ENCODE data around the gene CACFD1.

DNA sequence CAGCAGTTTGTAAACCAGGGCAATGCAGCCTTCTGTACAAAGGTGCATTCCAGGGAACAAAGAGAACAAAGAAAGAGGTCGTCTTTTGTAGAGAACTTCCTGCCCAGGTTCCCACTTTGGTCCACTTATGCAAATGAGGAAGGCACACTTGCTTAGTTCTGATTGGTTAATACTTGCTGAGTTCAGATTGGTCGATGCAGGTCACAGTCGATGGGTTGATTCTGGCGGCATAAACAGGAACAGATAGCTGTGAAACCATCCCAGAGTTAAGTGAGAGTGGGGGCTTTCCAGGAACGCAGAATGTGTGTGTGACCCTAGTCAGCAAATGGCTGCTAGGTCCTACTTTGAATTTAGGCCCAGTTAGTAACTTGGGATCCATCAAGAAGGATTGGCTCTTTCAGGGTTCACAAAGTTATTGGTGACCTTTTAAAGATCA, 39.4 kb upstream of the CACFD1 start:
- TF ChIP-seq ETV6 (IDR thresholded peaks at IDR 0.05; ENCODE audit: borderline replicate concordance in 1 of 2, low read depth in 2 of 2, low read length in 1 of 2) (no peak), ETV6 (CRISPR knock-in tag; IDR thresholded peaks at IDR 0.05; ENCODE audit: borderline replicate concordance) (no peak), CREB1 (IDR thresholded peaks at IDR 0.05) (no peak), CREB1 (CRISPR knock-in tag; IDR thresholded peaks at IDR 0.05) (no peak), CTBP1 (IDR thresholded peaks at IDR 0.05; ENCODE audit: borderline replicate concordance) (no peak), MEF2A (IDR thresholded peaks at IDR 0.05; ENCODE audit: control insufficient read depth, low read depth, low read length) (no peak), ZNF586 (CRISPR knock-in tag; conservative IDR thresholded peaks at IDR 0.05) (no peak), ZNF3 (CRISPR knock-in tag; IDR thresholded peaks at IDR 0.05) (no peak), RFX5 (IDR thresholded peaks at IDR 0.05; ENCODE audit: low read depth, low read length) (no peak), NFE2L1 (tag; IDR thresholded peaks at IDR 0.05; ENCODE audit: borderline replicate concordance, low read depth) (no peak)
- TF ChIP-seq, protein P1, sequence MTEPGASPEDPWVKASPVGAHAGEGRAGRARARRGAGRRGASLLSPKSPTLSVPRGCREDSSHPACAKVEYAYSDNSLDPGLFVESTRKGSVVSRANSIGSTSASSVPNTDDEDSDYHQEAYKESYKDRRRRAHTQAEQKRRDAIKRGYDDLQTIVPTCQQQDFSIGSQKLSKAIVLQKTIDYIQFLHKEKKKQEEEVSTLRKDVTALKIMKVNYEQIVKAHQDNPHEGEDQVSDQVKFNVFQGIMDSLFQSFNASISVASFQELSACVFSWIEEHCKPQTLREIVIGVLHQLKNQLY (CRISPR knock-in tag; conservative IDR thresholded peaks at IDR 0.05), result no peak
- TF ChIP-seq, protein P2, sequence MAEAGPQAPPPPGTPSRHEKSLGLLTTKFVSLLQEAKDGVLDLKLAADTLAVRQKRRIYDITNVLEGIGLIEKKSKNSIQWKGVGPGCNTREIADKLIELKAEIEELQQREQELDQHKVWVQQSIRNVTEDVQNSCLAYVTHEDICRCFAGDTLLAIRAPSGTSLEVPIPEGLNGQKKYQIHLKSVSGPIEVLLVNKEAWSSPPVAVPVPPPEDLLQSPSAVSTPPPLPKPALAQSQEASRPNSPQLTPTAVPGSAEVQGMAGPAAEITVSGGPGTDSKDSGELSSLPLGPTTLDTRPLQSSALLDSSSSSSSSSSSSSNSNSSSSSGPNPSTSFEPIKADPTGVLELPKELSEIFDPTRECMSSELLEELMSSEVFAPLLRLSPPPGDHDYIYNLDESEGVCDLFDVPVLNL (CRISPR knock-in tag; IDR thresholded peaks at IDR 0.05; ENCODE audit: low read depth), result no peak
- TF ChIP-seq, protein P3, sequence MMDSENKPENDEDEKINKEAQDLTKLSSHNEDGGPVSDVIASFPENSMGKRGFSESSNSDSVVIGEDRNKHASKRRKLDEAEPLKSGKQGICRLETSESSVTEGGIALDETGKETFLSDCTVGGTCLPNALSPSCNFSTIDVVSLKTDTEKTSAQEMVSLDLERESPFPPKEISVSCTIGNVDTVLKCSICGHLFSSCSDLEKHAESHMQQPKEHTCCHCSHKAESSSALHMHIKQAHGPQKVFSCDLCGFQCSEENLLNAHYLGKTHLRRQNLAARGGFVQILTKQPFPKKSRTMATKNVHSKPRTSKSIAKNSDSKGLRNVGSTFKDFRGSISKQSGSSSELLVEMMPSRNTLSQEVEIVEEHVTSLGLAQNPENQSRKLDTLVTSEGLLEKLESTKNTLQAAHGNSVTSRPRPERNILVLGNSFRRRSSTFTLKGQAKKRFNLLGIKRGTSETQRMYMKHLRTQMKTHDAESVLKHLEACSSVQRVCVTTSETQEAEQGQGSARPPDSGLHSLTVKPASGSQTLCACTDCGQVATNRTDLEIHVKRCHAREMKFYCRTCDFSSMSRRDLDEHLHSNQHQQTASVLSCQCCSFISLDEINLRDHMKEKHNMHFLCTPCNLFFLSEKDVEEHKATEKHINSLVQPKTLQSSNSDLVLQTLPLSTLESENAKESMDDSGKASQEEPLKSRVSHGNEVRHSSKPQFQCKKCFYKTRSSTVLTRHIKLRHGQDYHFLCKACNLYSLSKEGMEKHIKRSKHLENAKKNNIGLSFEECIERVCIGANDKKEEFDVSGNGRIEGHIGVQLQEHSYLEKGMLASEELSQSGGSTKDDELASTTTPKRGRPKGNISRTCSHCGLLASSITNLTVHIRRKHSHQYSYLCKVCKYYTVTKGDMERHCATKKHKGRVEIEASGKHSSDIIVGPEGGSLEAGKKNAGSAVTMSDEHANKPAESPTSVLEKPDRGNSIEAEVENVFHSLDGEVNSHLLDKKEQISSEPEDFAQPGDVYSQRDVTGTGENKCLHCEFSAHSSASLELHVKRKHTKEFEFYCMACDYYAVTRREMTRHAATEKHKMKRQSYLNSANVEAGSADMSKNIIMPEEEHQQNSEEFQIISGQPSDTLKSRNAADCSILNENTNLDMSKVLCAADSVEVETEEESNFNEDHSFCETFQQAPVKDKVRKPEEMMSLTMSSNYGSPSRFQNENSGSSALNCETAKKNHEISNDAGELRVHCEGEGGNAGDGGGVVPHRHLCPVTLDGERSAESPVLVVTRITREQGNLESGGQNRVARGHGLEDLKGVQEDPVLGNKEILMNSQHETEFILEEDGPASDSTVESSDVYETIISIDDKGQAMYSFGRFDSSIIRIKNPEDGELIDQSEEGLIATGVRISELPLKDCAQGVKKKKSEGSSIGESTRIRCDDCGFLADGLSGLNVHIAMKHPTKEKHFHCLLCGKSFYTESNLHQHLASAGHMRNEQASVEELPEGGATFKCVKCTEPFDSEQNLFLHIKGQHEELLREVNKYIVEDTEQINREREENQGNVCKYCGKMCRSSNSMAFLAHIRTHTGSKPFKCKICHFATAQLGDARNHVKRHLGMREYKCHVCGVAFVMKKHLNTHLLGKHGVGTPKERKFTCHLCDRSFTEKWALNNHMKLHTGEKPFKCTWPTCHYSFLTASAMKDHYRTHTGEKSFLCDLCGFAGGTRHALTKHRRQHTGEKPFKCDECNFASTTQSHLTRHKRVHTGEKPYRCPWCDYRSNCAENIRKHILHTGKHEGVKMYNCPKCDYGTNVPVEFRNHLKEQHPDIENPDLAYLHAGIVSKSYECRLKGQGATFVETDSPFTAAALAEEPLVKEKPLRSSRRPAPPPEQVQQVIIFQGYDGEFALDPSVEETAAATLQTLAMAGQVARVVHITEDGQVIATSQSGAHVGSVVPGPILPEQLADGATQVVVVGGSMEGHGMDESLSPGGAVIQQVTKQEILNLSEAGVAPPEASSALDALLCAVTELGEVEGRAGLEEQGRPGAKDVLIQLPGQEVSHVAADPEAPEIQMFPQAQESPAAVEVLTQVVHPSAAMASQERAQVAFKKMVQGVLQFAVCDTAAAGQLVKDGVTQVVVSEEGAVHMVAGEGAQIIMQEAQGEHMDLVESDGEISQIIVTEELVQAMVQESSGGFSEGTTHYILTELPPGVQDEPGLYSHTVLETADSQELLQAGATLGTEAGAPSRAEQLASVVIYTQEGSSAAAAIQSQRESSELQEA (IDR thresholded peaks at IDR 0.05; ENCODE audit: low read depth), result no peak
- TF ChIP-seq, protein P4, sequence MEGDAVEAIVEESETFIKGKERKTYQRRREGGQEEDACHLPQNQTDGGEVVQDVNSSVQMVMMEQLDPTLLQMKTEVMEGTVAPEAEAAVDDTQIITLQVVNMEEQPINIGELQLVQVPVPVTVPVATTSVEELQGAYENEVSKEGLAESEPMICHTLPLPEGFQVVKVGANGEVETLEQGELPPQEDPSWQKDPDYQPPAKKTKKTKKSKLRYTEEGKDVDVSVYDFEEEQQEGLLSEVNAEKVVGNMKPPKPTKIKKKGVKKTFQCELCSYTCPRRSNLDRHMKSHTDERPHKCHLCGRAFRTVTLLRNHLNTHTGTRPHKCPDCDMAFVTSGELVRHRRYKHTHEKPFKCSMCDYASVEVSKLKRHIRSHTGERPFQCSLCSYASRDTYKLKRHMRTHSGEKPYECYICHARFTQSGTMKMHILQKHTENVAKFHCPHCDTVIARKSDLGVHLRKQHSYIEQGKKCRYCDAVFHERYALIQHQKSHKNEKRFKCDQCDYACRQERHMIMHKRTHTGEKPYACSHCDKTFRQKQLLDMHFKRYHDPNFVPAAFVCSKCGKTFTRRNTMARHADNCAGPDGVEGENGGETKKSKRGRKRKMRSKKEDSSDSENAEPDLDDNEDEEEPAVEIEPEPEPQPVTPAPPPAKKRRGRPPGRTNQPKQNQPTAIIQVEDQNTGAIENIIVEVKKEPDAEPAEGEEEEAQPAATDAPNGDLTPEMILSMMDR (IDR thresholded peaks at IDR 0.05 in 2 of 3, conservative IDR thresholded peaks at IDR 0.05 in 1 of 3; ENCODE audit: insufficient read depth in 2 of 3, low read depth in 1 of 3, low read length in 3 of 3), result no peak
- TF ChIP-seq, protein P5, sequence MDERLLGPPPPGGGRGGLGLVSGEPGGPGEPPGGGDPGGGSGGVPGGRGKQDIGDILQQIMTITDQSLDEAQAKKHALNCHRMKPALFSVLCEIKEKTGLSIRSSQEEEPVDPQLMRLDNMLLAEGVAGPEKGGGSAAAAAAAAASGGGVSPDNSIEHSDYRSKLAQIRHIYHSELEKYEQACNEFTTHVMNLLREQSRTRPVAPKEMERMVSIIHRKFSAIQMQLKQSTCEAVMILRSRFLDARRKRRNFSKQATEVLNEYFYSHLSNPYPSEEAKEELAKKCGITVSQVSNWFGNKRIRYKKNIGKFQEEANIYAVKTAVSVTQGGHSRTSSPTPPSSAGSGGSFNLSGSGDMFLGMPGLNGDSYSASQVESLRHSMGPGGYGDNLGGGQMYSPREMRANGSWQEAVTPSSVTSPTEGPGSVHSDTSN (CRISPR knock-in tag; IDR thresholded peaks at IDR 0.05; ENCODE audit: low read depth), result no peak
- TF ChIP-seq, protein P5 (tag; conservative IDR thresholded peaks at IDR 0.05; ENCODE audit: low read depth), result no peak
- TF ChIP-seq, protein P6, sequence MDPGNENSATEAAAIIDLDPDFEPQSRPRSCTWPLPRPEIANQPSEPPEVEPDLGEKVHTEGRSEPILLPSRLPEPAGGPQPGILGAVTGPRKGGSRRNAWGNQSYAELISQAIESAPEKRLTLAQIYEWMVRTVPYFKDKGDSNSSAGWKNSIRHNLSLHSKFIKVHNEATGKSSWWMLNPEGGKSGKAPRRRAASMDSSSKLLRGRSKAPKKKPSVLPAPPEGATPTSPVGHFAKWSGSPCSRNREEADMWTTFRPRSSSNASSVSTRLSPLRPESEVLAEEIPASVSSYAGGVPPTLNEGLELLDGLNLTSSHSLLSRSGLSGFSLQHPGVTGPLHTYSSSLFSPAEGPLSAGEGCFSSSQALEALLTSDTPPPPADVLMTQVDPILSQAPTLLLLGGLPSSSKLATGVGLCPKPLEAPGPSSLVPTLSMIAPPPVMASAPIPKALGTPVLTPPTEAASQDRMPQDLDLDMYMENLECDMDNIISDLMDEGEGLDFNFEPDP (CRISPR knock-in tag; IDR thresholded peaks at IDR 0.05), result no peak
